PFSK-1 (cell line): ENCODE measurements around the gene CFAP77.

Source experiments
- FOXP2 ChIP-seq: optimal IDR thresholded peaks from 2 replicates; pipeline ENCODE3; 2011; ENCODE audit warnings: borderline replicate concordance, control low read depth, inconsistent platforms; ENCODE audit not compliant: insufficient read depth; ENCODE audit errors: extremely low read length, extremely low read depth
- POLR2AphosphoS5 ChIP-seq: IDR thresholded peaks from 2 replicates; pipeline ENCODE4 v1.6.1; 2012; ENCODE audit warnings: low read depth, mild to moderate bottlenecking, control low read depth, low read length, moderate library complexity
- SIN3A ChIP-seq: IDR thresholded peaks from 2 replicates; pipeline ENCODE4 v1.6.1; 2012; ENCODE audit warnings: mild to moderate bottlenecking, low read length, moderate library complexity, borderline replicate concordance; ENCODE audit not compliant: insufficient read depth
- TF ChIP-seq, protein P1 (sequence below), 2 experiments: IDR thresholded peaks; 2 replicates each; pipeline versions ENCODE4 v1.6.1 to v1.8.0; 2011 to 2012; ENCODE audit warnings: low read depth in 2 of 2, low read length in 2 of 2, control low read depth in 1 of 2, inconsistent platforms in 1 of 2, mild to moderate bottlenecking in 1 of 2, moderate library complexity in 1 of 2; ENCODE audit not compliant: insufficient read depth in 1 of 2

DNA sequence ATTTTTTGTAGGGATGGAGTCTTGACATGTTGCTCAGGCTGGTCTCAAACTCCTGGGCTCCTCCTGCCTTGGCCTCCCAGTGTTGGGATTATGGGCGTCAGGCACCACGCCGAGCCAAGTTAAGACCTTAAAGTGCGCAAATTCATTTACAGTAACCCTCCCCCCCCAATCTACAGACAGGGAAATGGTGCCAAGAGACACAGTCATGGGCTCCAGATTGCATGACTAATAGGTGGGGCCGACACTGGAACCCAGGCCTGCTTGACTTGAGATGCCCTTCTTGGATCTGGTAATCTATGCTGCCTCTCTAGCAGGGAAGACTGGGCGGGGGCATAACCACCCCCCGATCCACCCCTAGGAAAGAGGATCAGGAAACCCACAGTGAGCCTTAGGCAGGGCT is 22.9 kb upstream of the CFAP77 start:
- TF ChIP-seq FOXP2 (no peak), POLR2AphosphoS5 (no peak), SIN3A (no peak)
- TF ChIP-seq, protein P1, sequence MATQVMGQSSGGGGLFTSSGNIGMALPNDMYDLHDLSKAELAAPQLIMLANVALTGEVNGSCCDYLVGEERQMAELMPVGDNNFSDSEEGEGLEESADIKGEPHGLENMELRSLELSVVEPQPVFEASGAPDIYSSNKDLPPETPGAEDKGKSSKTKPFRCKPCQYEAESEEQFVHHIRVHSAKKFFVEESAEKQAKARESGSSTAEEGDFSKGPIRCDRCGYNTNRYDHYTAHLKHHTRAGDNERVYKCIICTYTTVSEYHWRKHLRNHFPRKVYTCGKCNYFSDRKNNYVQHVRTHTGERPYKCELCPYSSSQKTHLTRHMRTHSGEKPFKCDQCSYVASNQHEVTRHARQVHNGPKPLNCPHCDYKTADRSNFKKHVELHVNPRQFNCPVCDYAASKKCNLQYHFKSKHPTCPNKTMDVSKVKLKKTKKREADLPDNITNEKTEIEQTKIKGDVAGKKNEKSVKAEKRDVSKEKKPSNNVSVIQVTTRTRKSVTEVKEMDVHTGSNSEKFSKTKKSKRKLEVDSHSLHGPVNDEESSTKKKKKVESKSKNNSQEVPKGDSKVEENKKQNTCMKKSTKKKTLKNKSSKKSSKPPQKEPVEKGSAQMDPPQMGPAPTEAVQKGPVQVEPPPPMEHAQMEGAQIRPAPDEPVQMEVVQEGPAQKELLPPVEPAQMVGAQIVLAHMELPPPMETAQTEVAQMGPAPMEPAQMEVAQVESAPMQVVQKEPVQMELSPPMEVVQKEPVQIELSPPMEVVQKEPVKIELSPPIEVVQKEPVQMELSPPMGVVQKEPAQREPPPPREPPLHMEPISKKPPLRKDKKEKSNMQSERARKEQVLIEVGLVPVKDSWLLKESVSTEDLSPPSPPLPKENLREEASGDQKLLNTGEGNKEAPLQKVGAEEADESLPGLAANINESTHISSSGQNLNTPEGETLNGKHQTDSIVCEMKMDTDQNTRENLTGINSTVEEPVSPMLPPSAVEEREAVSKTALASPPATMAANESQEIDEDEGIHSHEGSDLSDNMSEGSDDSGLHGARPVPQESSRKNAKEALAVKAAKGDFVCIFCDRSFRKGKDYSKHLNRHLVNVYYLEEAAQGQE (IDR thresholded peaks at IDR 0.05; ENCODE audit: insufficient read depth in 1 of 2, low read depth in 2 of 2, low read length in 2 of 2) = no peak
